ENCODE data around the gene ACTRT2.

GRCh38 chr1:3037281-3038040, 16.2 kb downstream of the ACTRT2 start:
- no peak for TF ChIP-seq CTCF (IDR thresholded peaks at IDR 0.05)
- TF ChIP-seq EZH2 (IDR thresholded peaks at IDR 0.05; ENCODE audit: borderline replicate concordance, insufficient read depth, low read depth, low read length, poor library complexity, severe bottlenecking), result no peak
